Measurements from ENCODE around the gene CFH.
"Not testable (repeated sequence)": the region's sequence is repeated elsewhere in the genome, so short reads cannot be mapped to it uniquely, and the experiment has no call there.

CFH gene

GRCh38 chr1:196651637-196652215 lies at the start of gene CFH:
TSS of gene CFH (plus strand) at chr1:196652043. CDS start at chr1:196652118, 75 bp downstream.
- DNase-seq (no peak), ATAC-seq (no peak)

DNA sequence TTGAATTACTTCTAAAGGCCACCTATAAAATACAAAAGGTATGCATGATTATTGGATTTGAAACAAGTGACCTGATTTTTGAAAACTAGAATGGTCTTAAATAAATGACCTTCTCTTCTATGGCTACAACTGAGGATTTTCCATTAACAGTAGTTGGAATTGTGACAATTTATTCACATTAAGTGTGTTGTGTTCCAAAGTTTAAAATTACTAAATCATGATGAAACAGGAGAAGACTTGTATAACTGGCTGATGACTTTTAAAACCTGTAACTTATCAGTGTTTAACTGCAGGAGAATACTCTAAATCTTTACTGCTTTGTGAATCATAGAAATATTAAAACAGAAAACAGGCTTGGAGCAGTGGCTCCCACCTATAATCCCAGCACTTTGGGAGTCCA lies 48.2 kb upstream of the CFH start:
- no peak for DNase-seq
- ATAC-seq = no peak

DNA sequence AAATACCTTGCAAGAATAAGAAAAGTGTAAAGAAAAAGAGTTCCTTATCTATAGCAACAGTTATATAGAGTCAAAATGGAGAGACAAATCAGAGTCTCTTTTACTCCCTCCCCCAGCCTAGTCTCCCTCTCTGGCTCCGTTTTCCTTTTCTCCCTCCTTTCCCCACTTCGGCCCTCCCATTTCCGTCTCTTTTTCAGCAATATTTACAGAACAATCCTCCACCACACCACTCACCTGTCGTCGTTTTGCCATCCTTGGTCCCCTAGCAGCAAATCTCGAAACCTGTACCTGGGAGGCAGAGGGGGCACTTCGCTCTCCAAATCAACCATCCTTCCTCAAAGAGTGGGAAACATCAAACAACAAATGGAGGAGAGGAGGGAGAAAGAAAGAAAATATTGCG lies 43.9 kb upstream of the CFH start:
- DNase-seq = no peak

DNA sequence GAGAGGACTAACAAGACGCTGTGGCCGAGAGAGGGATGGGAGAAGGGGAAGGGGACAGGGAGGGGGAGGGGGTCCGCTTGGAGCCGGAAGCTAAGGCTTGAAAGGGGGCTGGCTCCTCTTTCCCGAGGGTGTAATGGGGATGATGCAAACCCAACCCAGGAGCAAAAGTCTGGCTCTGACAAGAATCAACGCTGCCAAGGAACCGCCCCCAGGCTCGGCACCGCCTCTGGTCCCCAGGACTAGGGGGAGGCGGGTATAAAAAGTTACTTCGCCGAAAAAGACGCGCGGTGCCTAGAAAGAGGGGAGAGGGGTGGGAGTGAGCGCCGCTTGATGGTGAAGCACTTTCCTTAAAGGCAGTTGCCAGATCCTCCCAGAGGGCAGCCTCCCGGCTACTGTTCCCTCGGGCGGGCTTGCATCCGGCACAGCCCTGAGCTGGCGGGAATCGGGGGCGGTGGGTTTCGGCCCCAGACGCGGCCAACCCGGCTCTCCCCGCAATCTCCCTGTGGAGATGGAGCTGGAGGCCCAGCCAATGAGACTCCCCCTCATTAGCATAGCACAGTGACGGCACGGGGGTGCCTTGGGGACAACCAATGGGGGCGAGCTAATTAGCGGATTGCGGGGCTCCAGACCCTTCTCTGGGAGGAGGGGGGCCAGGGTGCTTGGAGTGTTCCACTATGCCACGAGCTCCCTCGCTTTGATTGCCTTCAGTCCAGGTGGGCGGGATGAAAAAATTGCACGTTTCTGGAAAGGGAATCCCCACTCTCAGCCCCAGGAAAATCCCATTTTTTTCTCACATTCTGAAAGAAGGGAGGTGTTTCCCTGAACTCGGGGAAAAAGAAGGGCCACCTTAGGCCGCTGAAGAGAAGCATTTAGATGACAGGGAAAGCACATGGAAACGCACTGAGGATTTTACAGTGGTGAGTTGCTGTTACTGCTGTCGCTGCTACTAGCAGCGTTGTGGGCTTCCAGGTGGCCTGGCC lies 43.2 kb upstream of the CFH start, which contains the start of gene KCNT2:
Gene KCNT2 (minus strand): TSS at position 51 of the 980 bp plus-strand sequence. CDS start 131 bp downstream, outside the sequence.
- peak; percentile 5 for DNase-seq
- peak; percentile 59 for ATAC-seq

More for the DNA sequence above, 43.9 kb upstream of the CFH start:
- ATAC-seq = no peak

DNA sequence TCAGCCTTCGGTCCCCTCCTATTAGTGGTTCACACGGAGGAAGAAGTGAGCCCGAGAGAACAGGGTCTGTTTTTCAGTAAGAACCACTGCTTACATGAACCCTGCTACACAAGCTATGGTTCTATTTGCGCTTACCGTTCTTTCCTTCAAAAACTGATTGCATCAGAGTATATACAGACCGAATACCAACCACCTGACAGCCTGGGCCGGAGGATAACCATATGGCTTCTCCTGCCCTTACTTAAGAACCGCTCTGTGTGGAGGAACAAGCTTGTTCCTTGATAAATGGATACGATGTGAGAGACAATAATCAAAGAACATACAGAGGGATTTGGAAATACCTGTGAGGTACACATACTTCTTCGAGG lies 42.5 kb upstream of the CFH start:
- no peak for ATAC-seq
- no peak for DNase-seq

- no peak for ATAC-seq
Measured at GRCh38 chr1:196611873-196612272, 40.0 kb upstream of the CFH start.

GRCh38 chr1:196619721-196620120 lies 32.1 kb upstream of the CFH start:
- ATAC-seq (no peak), DNase-seq (no peak)

More at GRCh38 chr1:196611873-196612272, 40.0 kb upstream of the CFH start:
- DNase-seq = no peak

- no peak for ATAC-seq
- no peak for DNase-seq
Measured at GRCh38 chr1:196623079-196623478, 28.8 kb upstream of the CFH start.

DNA sequence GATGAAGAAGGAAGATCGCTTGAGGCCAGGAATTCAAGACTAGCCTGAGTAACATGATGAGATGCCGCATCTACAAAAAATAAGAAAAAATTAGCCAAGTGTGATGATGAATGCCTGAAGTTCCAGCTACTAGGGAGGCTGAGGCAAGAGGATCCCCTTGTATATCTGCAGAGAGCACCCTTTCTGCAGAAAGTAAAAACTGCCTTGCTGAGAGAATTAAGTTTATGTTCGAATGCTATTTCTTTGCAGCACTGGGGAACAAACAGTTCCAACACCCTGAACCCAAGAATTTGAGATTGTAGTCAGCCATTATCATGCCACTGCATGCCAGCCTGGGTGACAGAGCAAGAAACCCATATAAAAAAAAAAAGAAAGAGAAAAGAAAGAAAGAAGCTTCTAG lies 23.0 kb upstream of the CFH start:
- ATAC-seq (no peak), DNase-seq (no peak)

GRCh38 chr1:196637606-196638005 lies 14.2 kb upstream of the CFH start:
- no peak for ATAC-seq
- DNase-seq = no peak

DNA sequence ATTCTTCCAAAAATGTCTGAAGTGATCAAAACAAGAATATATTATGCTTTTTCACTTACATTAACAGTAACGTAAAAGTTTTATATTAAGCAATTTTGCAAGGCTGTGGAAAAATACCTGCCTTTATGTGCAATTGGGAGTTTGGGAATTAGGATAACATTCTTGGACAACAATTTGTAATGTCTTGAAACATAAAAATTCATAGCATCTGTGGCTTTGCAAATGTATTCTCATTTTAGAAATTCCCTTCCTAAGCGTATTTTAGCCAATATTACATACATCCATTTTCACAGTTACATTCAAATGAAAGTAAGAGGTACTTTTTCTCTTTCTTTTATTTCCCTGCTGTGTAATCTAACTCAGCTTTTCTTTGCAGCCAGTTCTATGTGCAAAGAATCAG lies 13.4 kb upstream of the CFH start:
- no peak for ATAC-seq
- no peak for DNase-seq

DNA sequence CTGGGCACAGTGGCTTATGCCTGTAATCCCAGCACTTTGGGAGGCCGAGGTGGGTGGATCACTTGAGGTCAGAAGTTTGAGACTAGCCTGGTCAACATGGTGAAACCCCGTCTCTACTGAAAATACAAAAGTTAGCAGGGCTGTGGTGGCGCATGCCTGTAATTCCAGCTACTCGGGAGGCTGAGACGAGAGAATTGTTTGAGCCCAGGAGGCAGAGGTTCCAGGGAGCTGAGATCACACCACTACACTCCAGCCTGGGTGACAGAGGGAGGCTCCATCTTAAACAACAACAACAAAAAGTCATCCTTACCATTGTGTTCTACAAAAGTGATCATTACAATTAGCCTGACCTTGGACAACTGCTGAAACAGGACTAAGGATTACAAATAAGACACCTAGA lies 12.6 kb upstream of the CFH start:
- ATAC-seq, DNase-seq: not testable (repeated sequence)

DNA sequence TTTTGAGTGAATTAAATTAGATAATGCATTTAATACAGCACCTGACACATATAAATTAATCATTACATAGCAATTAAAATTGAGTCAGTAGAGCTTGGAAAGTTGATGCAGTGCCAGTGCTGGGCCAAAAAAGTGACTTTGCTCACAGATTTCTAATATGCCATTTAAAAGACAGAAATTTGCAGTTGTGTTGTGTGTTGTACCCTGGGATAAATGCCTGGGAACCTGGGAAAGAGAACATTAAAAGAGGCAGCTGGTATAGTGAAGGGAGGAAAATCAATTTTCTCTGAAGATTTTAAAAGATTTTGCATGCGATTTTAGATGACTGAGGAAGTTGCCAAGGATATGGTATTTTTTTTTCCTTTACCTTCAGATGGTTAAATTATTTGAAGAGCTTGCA lies 10.9 kb upstream of the CFH start:
- ATAC-seq (no peak), DNase-seq (no peak)

GRCh38 chr1:196649990-196650389 lies 1.9 kb upstream of the CFH start:
- ATAC-seq = no peak
- no peak for DNase-seq

- no peak for DNase-seq
- ATAC-seq = no peak
Measured at GRCh38 chr1:196650403-196650802, 1.4 kb upstream of the CFH start.

- no peak for DNase-seq
- no peak for ATAC-seq
Measured at GRCh38 chr1:196651079-196651478, 764 bp upstream of the CFH start.

DNA sequence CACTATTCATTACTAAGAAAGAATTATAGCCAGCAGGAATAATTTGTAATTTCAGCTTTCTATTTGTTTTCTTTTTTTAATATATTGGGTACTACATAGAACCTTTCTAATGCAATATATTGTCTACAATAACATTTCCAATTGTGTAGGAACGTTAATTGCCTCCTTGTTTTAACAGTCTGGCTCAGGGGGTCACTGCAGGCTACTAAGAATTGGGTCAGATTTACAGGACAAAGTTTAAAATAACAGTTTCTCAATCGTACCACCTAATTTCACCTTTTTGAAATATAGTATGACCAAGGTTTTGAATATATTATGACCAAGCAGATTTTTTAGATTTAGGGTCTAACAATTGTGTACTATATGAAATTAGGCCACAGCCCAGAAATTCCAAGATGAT lies 2.4 kb downstream of the CFH start:
- DNase-seq = no peak
- ATAC-seq = no peak

DNA sequence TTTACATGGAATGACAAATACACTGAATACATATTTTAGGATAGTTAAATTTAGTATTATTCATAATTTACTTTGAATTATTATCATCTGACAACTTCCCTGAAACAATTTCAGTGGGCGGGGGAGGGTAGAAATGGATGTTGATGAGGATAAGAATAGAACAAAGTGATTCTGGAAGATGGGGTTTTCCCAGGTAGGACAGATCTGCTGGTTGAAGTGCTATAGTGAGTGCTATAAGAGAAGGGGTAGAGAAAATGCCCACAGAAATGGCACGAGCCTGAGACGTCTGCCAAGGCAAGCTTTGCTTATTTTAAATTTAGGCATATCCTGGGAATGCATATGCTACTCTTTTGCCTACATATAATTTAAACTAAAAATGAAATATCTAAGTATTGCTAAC lies 3.2 kb downstream of the CFH start:
- no peak for ATAC-seq
- no peak for DNase-seq

GRCh38 chr1:196655494-196655893 lies 3.7 kb downstream of the CFH start:
- DNase-seq = no peak

GRCh38 chr1:196659471-196659870 lies 7.6 kb downstream of the CFH start:
- no peak for ATAC-seq
- no peak for DNase-seq

More at GRCh38 chr1:196655494-196655893, 3.7 kb downstream of the CFH start:
- no peak for ATAC-seq

GRCh38 chr1:196660272-196660671 lies 8.4 kb downstream of the CFH start:
- ATAC-seq (no peak), DNase-seq (no peak)

- ATAC-seq (peak; percentile 40), DNase-seq (no peak)
Measured at GRCh38 chr1:196660852-196661251, 9.0 kb downstream of the CFH start.

DNA sequence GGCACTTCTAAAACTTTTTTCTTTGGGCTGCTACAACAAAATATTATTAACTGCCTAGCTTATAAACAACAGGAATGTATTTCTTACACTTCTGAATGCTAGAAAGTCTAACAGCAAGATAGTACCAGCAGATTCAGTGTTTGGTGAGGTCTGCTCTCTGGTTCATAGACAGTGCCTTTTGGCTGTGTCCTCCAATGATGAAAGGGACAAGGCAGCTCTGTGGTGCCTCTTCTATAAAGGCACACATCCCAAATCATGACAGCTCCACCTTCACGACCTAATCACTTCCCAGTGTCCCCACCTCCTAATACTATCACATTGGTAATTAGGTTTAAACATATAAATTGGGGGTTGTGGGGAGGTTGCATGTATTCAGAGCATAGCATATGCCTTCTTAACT lies 9.5 kb downstream of the CFH start:
- ATAC-seq = no peak
- no peak for DNase-seq

Measured in stimulated activated naive CD8-positive, alpha-beta T cell treated with anti-CD3 and anti-CD28 coated beads, Interleukin-15, Interleukin-2, amounts not matched to agents 100 U/mL and 50 U/mL, for 24 hours (primary cell).